SU-DHL-6 (cell line): ENCODE results near the gene PRADC1.

Experiments
- EZH2phosphoT487 ChIP-seq: fragments of 200-600 bp; sonication (generic), shearing (Covaris generic); conservative IDR thresholded peaks from 2 replicates; pipeline ENCODE4 v1.6.1; 2018; ENCODE audit warnings: mild to moderate bottlenecking, antibody characterized with exemption, low read length, moderate library complexity, mixed read lengths
- TF ChIP-seq, protein P1 (sequence below): fragments of 200-600 bp; sonication (generic); IDR thresholded peaks from one replicate; pipeline ENCODE4 v1.5.1; 2017; ENCODE audit warnings: antibody characterized with exemption, mild to moderate bottlenecking, low read length, moderate library complexity; ENCODE audit not compliant: insufficient read depth, poor library complexity, severe bottlenecking

DNA sequence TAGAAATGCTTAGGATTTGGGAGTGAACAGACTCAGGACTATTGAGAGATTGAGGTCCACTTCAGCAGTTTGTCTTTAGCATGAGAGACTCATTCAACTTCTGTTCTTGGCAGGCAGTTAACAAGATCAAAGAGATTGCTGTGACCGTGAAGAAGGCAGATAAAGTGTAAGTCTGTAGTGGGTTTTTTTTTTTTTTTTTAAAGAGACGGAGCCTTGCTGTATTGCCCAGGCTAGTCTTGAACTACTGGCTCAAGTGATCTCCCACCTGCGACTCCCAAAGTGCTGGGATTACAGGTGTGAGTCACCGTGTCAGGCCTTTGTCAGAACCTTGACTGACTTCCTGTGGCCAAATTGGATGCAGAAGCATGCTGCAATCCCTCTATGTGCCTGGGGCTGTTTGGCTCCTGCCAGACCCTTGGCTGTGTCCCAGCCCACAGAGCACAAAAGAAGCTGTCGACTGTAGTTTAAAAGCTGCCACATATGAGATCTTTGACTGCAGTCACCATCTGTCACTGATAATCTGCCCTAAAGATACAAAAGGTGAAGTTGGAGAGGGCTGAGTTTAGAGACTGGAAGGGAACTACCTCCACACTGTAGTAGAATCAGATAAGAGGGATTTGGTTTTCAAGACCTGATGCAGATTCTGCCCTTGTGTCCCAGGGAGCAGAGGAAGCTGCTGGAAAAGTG, 11.0 kb upstream of the PRADC1 start:
- TF ChIP-seq, protein P1, sequence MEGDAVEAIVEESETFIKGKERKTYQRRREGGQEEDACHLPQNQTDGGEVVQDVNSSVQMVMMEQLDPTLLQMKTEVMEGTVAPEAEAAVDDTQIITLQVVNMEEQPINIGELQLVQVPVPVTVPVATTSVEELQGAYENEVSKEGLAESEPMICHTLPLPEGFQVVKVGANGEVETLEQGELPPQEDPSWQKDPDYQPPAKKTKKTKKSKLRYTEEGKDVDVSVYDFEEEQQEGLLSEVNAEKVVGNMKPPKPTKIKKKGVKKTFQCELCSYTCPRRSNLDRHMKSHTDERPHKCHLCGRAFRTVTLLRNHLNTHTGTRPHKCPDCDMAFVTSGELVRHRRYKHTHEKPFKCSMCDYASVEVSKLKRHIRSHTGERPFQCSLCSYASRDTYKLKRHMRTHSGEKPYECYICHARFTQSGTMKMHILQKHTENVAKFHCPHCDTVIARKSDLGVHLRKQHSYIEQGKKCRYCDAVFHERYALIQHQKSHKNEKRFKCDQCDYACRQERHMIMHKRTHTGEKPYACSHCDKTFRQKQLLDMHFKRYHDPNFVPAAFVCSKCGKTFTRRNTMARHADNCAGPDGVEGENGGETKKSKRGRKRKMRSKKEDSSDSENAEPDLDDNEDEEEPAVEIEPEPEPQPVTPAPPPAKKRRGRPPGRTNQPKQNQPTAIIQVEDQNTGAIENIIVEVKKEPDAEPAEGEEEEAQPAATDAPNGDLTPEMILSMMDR, result no peak
- TF ChIP-seq EZH2phosphoT487, result no peak
